SK-N-SH (cell line): ENCODE data around the gene RIOX2. TPM values are rescaled to one million over a fixed set of nuclear protein-coding genes. Genes with fewer than 3 reads are reported as not detected.

ENCODE experiments used
- CTCF ChIA-PET: fragments of 300-600, 350-600 bp; formaldehyde crosslinking; extraction: SDS; loops from one replicate; lab custom pipeline; 2021; lab: Yijun Ruan, JAX
- POLR2A ChIA-PET: fragments of 350-600 bp; sonication (Branson Sonifier 250); formaldehyde crosslinking; extraction: SDS; loops from one replicate; lab custom pipeline; 2020; ENCODE audit warnings: antibody characterized with exemption, inconsistent platforms; lab: Yijun Ruan, JAX
- DNase-seq: peaks from one replicate; pipeline ENCODE4 v3.0.0; 2012
- H2AFZ ChIP-seq: fragments of 200-600 bp; sonication (generic); 2 replicates; pipeline ENCODE4 v1.8.1; 2016; ENCODE audit warnings: antibody characterized with exemption, mild to moderate bottlenecking, low read depth
- H3F3A ChIP-seq: fragments of 200-600 bp; sonication (generic); replicated peaks from 2 replicates; pipeline ENCODE3; 2016; ENCODE audit warnings: antibody characterized with exemption, mild to moderate bottlenecking; ENCODE audit not compliant: insufficient read depth
- H3K27ac ChIP-seq, 2 experiments: fragments of 200-500 bp in 1 of 2; fragments of 200-600 bp in 1 of 2; sonication (Bioruptor generic) in 1 of 2; sonication (generic), shearing (Covaris generic) in 1 of 2; 2 replicates each; pipeline versions ENCODE4 v1.5.1 to v1.6.1; 2014 to 2016; ENCODE audit warnings: low read depth in 2 of 2, inconsistent platforms in 1 of 2, low read length in 1 of 2, mild to moderate bottlenecking in 1 of 2, mixed read lengths in 1 of 2
- H3K27me3 ChIP-seq: fragments of 200-600 bp; sonication (generic), shearing (Covaris generic); 2 replicates; pipeline ENCODE4 v1.6.1; 2016; ENCODE audit warnings: mixed run types; ENCODE audit not compliant: insufficient read depth
- H3K36me3 ChIP-seq, 2 experiments: fragments of 200-500 bp in 1 of 2; fragments of 200-600 bp in 1 of 2; sonication (Bioruptor generic) in 1 of 2; sonication (generic) in 1 of 2; replicated peaks in 1 of 2; 2 replicates each; pipeline versions ENCODE3 to v1.5.1; 2014 to 2016; ENCODE audit warnings: low read length in 1 of 2, mild to moderate bottlenecking in 1 of 2; ENCODE audit not compliant: insufficient read depth in 2 of 2, control insufficient read depth in 1 of 2
- H3K4me1 ChIP-seq, 2 experiments: fragments of 200-500 bp in 1 of 2; fragments of 200-600 bp in 1 of 2; sonication (Bioruptor generic) in 1 of 2; sonication (generic), shearing (Covaris generic) in 1 of 2; 2 replicates each; pipeline versions ENCODE4 v1.5.1 to v1.6.1; 2014 to 2016; ENCODE audit warnings: low read depth in 1 of 2, low read length in 1 of 2, mixed run types in 1 of 2; ENCODE audit not compliant: insufficient read depth in 2 of 2, control insufficient read depth in 1 of 2
- H3K4me2 ChIP-seq: fragments of 200-600 bp; sonication (generic), shearing (Covaris generic); 2 replicates; pipeline ENCODE4 v1.6.1; 2017; ENCODE audit warnings: mixed run types
- H3K4me3 ChIP-seq, 2 experiments: fragments of 200-500 bp in 1 of 2; fragments of 200-600 bp in 1 of 2; sonication (Bioruptor generic) in 1 of 2; sonication (generic), shearing (Covaris generic) in 1 of 2; 2 replicates each; pipeline versions ENCODE4 v1.5.1 to v1.8.1; 2014 to 2016; ENCODE audit warnings: low read depth in 2 of 2, inconsistent platforms in 1 of 2, low read length in 1 of 2, mild to moderate bottlenecking in 1 of 2, mixed read lengths in 1 of 2, moderate library complexity in 1 of 2
- H3K79me2 ChIP-seq: fragments of 200-600 bp; sonication (generic); 2 replicates; pipeline ENCODE4 v1.8.1; 2017; ENCODE audit warnings: mild to moderate bottlenecking; ENCODE audit not compliant: insufficient read depth
- H3K9ac ChIP-seq: fragments of 200-600 bp; sonication (generic); 2 replicates; pipeline ENCODE4 v1.6.1; 2017; ENCODE audit warnings: mixed run types
- H3K9me2 ChIP-seq: fragments of 200-600 bp; sonication (generic); 2 replicates; pipeline ENCODE4 v1.6.1; 2017; ENCODE audit warnings: mixed run types
- H3K9me3 ChIP-seq: fragments of 200-600 bp; sonication (generic); 2 replicates; pipeline ENCODE4 v1.6.1; 2017; ENCODE audit warnings: mixed run types, mild to moderate bottlenecking, moderate library complexity
- H4K20me1 ChIP-seq: fragments of 200-600 bp; sonication (generic); 2 replicates; pipeline ENCODE4 v1.6.1; 2017; ENCODE audit warnings: mild to moderate bottlenecking, mixed run types; ENCODE audit not compliant: insufficient read depth
- ELF1 ChIP-seq: IDR thresholded peaks from 2 replicates; pipeline ENCODE4 v1.4.0; 2012
- EZH2phosphoT487 ChIP-seq: fragments of 200-600 bp; sonication (generic); IDR thresholded peaks from 2 replicates; pipeline ENCODE4 v1.6.1; 2017; ENCODE audit warnings: low read depth, mixed run types, mild to moderate bottlenecking, antibody characterized with exemption, moderate library complexity, borderline replicate concordance
- FOXM1 ChIP-seq: IDR thresholded peaks from 2 replicates; pipeline ENCODE4 v1.4.0; 2012; ENCODE audit warnings: low read depth, mild to moderate bottlenecking
- GABPA ChIP-seq: IDR thresholded peaks from 2 replicates; pipeline ENCODE4 v1.4.0; 2012; ENCODE audit warnings: low read depth, mild to moderate bottlenecking
- GATA2 ChIP-seq: sonication (generic); formaldehyde crosslinking; IDR thresholded peaks from 2 replicates; pipeline ENCODE4 v1.5.0; 2020; ENCODE audit warnings: mild to moderate bottlenecking, missing genetic modification reagents
- JUND ChIP-seq: IDR thresholded peaks from 2 replicates; pipeline ENCODE4 v1.4.0; 2012
- MEF2A ChIP-seq: IDR thresholded peaks from 2 replicates; pipeline ENCODE4 v1.4.0; 2012; ENCODE audit warnings: low read depth, borderline replicate concordance
- MXI1 ChIP-seq: IDR thresholded peaks from 2 replicates; pipeline ENCODE4 v1.6.1; 2012; ENCODE audit warnings: mild to moderate bottlenecking, low read depth, low read length, improper control_type of control experiment
- RCOR1 ChIP-seq: fragments of 150-350 bp; IDR thresholded peaks from 2 replicates; pipeline ENCODE4 v1.6.1; 2017; ENCODE audit warnings: antibody characterized with exemption, low read length
- SIN3A ChIP-seq: IDR thresholded peaks from 2 replicates; pipeline ENCODE4 v1.6.1; 2012; ENCODE audit warnings: low read depth, mild to moderate bottlenecking, low read length, moderate library complexity, borderline replicate concordance
- TAF1 ChIP-seq: IDR thresholded peaks from 2 replicates; pipeline ENCODE4 v1.6.1; 2012; ENCODE audit warnings: low read depth, mild to moderate bottlenecking, low read length, moderate library complexity, borderline replicate concordance
- TCF12 ChIP-seq: IDR thresholded peaks from 2 replicates; pipeline ENCODE4 v1.4.0; 2012
- YY1 ChIP-seq: IDR thresholded peaks from 2 replicates; pipeline ENCODE4 v1.4.0; 2012; ENCODE audit warnings: low read depth, mild to moderate bottlenecking
- WGBS: methylation state at CpG from one replicate; pipeline ENCODE4 v1.1.6; 2017; ENCODE audit warnings: low lambda C conversion rate; 5-methylcytosine and 5-hydroxymethylcytosine counted together
- polyA plus RNA-seq, 3 experiments: library from polyadenylated mRNA; depleted of rRNA; stranded (reverse); fragments of >200 nt; gene quantifications; 2 replicates each; pipeline ENCODE4 v1.2.3, GENCODE V29; 2012
- TF ChIP-seq, protein P1 (sequence below): IDR thresholded peaks from 2 replicates; pipeline ENCODE4 v1.4.0; 2012; ENCODE audit warnings: low read depth
- TF ChIP-seq, protein P2 (sequence below): IDR thresholded peaks from 2 replicates; pipeline ENCODE4 v1.4.0; 2012; ENCODE audit warnings: low read depth, borderline replicate concordance
- TF ChIP-seq, protein P3 (sequence below): fragments of 200-600 bp; sonication (generic); IDR thresholded peaks from 2 replicates; pipeline ENCODE4 v1.6.1; 2017; ENCODE audit warnings: antibody characterized with exemption, mild to moderate bottlenecking, moderate library complexity
- TF ChIP-seq, protein P4 (sequence below): IDR thresholded peaks from 2 replicates; pipeline ENCODE4; 2012

RIOX2 gene
- polyA plus RNA-seq, 1 of the 3 experiments (the other 2 are of a cell fraction), result 12.9 TPM

DNA sequence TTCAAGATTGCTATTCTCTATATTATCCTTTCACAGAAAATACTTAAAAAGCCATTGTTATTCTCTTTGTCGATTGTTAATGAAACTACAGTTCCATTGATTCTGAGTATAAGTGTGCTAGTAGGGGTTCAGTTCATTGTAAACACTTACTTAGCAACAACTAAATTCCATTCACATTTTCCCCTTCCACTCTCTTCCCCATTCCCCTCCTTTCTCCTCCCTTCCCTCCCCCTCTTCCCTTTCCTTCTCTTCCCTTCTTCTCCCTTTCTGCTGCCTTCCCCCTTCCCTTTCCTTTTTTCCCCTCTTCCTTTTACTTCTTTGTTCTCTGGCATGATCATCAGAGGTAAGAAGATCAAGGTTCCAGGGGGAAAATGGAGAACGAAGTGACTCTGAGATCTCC lies 21.3 kb upstream of the RIOX2 start:
- Histone ChIP-seq H3K4me3 (no peak overlapping the region), H3K9me3 (no peaks in the 10 kb centered on the region)
- TF ChIP-seq YY1 (no peak), RCOR1 (no peak), ELF1 (no peak), MXI1 (no peak), TCF12 (no peak), GABPA (no peak), MEF2A (no peak), FOXM1 (no peak), TAF1 (no peak), GATA2 (CRISPR knock-in tag) (no peak), EZH2phosphoT487 (no peak), JUND (no peak), SIN3A (no peak)
- TF ChIP-seq, protein P1, sequence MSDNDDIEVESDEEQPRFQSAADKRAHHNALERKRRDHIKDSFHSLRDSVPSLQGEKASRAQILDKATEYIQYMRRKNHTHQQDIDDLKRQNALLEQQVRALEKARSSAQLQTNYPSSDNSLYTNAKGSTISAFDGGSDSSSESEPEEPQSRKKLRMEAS, result no peak
- TF ChIP-seq, protein P2, sequence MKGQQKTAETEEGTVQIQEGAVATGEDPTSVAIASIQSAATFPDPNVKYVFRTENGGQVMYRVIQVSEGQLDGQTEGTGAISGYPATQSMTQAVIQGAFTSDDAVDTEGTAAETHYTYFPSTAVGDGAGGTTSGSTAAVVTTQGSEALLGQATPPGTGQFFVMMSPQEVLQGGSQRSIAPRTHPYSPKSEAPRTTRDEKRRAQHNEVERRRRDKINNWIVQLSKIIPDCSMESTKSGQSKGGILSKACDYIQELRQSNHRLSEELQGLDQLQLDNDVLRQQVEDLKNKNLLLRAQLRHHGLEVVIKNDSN, result no peak
- TF ChIP-seq, protein P3, sequence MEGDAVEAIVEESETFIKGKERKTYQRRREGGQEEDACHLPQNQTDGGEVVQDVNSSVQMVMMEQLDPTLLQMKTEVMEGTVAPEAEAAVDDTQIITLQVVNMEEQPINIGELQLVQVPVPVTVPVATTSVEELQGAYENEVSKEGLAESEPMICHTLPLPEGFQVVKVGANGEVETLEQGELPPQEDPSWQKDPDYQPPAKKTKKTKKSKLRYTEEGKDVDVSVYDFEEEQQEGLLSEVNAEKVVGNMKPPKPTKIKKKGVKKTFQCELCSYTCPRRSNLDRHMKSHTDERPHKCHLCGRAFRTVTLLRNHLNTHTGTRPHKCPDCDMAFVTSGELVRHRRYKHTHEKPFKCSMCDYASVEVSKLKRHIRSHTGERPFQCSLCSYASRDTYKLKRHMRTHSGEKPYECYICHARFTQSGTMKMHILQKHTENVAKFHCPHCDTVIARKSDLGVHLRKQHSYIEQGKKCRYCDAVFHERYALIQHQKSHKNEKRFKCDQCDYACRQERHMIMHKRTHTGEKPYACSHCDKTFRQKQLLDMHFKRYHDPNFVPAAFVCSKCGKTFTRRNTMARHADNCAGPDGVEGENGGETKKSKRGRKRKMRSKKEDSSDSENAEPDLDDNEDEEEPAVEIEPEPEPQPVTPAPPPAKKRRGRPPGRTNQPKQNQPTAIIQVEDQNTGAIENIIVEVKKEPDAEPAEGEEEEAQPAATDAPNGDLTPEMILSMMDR, result no peak
- TF ChIP-seq, protein P4, sequence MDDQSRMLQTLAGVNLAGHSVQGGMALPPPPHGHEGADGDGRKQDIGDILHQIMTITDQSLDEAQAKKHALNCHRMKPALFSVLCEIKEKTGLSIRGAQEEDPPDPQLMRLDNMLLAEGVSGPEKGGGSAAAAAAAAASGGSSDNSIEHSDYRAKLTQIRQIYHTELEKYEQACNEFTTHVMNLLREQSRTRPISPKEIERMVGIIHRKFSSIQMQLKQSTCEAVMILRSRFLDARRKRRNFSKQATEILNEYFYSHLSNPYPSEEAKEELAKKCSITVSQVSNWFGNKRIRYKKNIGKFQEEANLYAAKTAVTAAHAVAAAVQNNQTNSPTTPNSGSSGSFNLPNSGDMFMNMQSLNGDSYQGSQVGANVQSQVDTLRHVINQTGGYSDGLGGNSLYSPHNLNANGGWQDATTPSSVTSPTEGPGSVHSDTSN, result no peak
- TF ChIP-seq, all 33 proteins: peak for 0
- ChIA-PET POLR2A (no interaction called here), CTCF (no interaction called here)
- Histone ChIP-seq H4K20me1 (no peaks in the 10 kb centered on the region), H3K27ac (no peak overlapping the region), H3K4me2 (no peak overlapping the region), H3K9me2 (no peaks in the 10 kb centered on the region), H2AFZ (no peak overlapping the region), H3K27me3 (no peaks in the 10 kb centered on the region), H3K36me3 (no peaks in the 10 kb centered on the region), H3K9ac (no peak overlapping the region), H3F3A (no peaks in the 10 kb centered on the region), H3K4me1 (no peaks in the 10 kb centered on the region), H3K79me2 (no peaks in the 10 kb centered on the region)
- 14% methylated on average over 2 of the region's 2 CpGs for WGBS
- no peak for DNase-seq
